Limb (tissue), 2 donors: ENCODE measurements around the gene KCNQ1OT1.

ENCODE experiments used
- DNase-seq, 2 donors: peaks; one replicate each; pipeline ENCODE4 v3.0.0-alpha.2; 2016; ENCODE audit errors: extremely low spot score in 2 of 2

Gene KCNQ1OT1

GRCh38 chr11:2612884-2613571 lies 86.8 kb downstream of the KCNQ1OT1 start:
- DNase-seq: no peak

- DNase-seq: no peak
These were observed 90.4 kb downstream of the KCNQ1OT1 start for GRCh38 chr11:2609345-2609744.

GRCh38 chr11:2599561-2600189 lies 100.1 kb downstream of the KCNQ1OT1 start:
- DNase-seq: no peak

GRCh38 chr11:2595204-2595603 lies 104.6 kb downstream of the KCNQ1OT1 start:
- no peak for DNase-seq

- DNase-seq: no peak
These were observed 105.5 kb downstream of the KCNQ1OT1 start for GRCh38 chr11:2594267-2594666.

GRCh38 chr11:2593393-2593950 lies 106.3 kb downstream of the KCNQ1OT1 start:
- DNase-seq: no peak

GRCh38 chr11:2592559-2593392 lies 107.0 kb downstream of the KCNQ1OT1 start:
- DNase-seq: no peak

- peak in 1 of 2 donors; percentile 26 for DNase-seq
These were observed 108.0 kb downstream of the KCNQ1OT1 start for GRCh38 chr11:2591805-2592204.

- peak in 1 of 2 donors; percentile 70 for DNase-seq
These were observed 108.6 kb downstream of the KCNQ1OT1 start for GRCh38 chr11:2590965-2591754.

- DNase-seq: peak in 1 of 2 donors; percentile 30
These were observed 109.4 kb downstream of the KCNQ1OT1 start for GRCh38 chr11:2590131-2590964.

GRCh38 chr11:2589538-2589934 lies 110.3 kb downstream of the KCNQ1OT1 start:
- DNase-seq: no peak

GRCh38 chr11:2588809-2589537 lies 110.8 kb downstream of the KCNQ1OT1 start:
- DNase-seq: peak in 1 of 2 donors; percentile 26

GRCh38 chr11:2587976-2588748 lies 111.6 kb downstream of the KCNQ1OT1 start:
- no peak for DNase-seq

- peak in 1 of 2 donors; percentile 31 for DNase-seq
These were observed 112.5 kb downstream of the KCNQ1OT1 start for GRCh38 chr11:2587132-2587930.

- no peak for DNase-seq
These were observed 113.0 kb downstream of the KCNQ1OT1 start for GRCh38 chr11:2586793-2587131.

GRCh38 chr11:2586087-2586792 lies 113.6 kb downstream of the KCNQ1OT1 start:
- peak in 1 of 2 donors; percentile 42 for DNase-seq

- no peak for DNase-seq
These were observed 114.2 kb downstream of the KCNQ1OT1 start for GRCh38 chr11:2585566-2586086.
